ENCODE data around the gene PVALEF.

GRCh38 chr17:81218459-81218858 lies 53.2 kb downstream of the PVALEF start:
- TF ChIP-seq POLR2A (IDR thresholded peaks at IDR 0.05; ENCODE audit: low read length) (no peak), GATA1 (IDR thresholded peaks at IDR 0.05; ENCODE audit: low read depth, low read length) (no peak)
